NOMO-1 (cell line): Measurements from ENCODE around the gene JPT2.

Source experiments
- DNase-seq, 2 experiments: peaks; one replicate each; lab custom pipeline; 2025; ENCODE audit not compliant: unreplicated experiment in 2 of 2; lab: John Stamatoyannopoulos, UW

JPT2 gene

DNA sequence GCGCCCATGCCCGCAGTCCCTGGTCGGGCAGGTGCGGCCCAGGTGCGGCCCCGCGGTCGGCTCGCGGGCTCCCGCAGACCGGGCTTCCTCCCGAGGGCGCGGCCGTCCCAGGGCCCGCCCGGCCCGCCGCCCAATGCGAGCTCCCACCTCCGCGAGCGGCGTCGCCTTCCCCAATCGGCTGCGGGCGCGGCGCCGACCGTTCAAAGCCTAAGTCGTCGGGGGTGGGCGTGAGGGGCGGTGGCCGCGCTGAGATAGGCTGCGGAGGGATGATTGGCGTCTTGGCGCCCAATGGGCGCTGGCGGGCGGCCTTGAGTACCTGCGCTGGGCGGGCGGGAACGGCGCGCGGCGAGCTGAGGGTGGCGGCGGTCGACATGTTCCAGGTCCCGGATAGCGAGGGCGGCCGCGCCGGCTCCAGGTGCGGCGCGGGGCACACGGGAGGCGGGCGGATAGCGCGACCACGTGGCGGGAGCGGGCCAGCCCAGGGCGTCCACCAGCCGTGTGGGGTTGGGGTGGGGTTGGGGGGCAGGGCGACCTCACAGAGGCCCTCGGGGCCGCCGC lies at the start of gene JPT2:
Gene JPT2, plus strand, starts transcription at position 338 of the 558 bp plus-strand sequence. Its CDS starts 34 bp downstream, at position 372.
- DNase-seq: peak; percentile 94 to 99

DNA sequence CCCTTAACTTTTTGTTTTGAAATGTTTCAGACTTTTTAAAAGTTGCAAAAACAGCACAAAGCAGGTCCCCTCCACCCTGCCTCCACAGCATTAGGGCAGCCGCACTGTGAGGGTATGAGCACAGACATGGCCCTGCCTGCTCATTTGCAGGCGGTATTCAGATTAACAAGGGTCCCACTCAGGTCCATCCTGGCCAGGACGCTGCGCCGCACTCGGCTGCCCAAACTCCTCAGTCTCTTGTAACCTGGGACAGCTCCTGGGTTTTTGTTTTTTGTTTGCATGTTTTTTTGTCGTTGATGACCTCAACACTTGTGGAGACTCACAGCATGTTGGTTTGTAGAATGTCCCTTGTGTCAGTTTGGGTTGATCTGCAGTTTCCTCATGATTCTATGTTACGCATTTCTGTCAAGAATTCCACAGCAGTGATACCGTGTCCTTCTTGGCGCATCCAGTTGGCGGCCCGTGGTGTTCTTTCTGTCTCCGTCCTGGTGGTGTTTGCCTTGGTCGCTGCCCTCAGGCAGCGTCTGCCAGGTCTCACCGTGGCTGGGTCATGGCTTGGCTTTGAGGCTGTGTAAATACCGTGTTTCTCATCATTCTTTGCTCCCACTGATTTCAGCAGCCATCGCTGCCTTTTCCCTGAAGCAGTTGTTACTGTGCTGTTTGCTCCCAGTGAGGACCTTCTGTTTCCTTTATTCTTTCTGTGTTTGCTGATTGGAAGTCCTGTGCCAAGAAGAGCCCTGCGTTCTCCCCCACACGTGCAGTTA lies 47.4 kb upstream of the JPT2 start:
- DNase-seq: no peak

- no peak for DNase-seq
These were observed 46.8 kb upstream of the JPT2 start for GRCh38 chr16:1631230-1631629.

- DNase-seq: no peak
These were observed 46.0 kb upstream of the JPT2 start for GRCh38 chr16:1631931-1632637.

DNA sequence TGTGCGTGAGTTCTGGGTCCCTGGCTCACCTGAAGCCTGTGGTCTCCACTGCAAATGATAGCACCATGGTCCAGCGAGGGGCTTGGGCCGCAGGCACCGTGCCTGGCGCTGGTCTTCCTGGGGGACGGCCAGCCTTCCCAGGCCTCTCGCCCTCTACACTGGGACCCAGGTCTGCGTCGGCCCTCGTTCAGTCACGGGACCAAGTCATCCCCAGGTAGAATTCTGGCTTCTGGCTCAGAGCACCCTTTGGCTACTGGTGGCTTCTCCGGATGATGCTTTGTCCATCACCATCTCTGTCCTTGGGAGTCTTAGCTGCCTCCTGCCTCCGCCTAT lies 45.5 kb upstream of the JPT2 start:
- no peak for DNase-seq

DNA sequence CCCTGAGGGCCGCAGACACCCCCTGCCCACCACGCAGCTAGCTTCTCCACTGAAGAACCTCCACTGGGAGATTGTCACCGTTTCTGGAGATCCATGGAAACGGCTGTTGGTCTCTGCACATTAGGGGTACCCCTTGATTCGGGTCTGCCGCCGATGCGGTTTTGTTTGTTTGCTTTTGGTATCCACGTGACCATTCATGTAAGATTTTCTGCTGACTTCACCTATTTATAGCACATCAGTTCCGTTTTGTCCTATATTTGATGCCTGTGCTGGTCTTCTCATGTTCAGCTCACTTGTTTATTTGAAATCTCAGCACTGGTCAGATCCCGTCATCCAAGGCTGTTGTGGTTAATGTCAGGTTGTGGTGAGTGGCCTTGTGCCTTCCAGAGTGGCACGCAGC lies 44.8 kb upstream of the JPT2 start:
- no peak for DNase-seq

DNA sequence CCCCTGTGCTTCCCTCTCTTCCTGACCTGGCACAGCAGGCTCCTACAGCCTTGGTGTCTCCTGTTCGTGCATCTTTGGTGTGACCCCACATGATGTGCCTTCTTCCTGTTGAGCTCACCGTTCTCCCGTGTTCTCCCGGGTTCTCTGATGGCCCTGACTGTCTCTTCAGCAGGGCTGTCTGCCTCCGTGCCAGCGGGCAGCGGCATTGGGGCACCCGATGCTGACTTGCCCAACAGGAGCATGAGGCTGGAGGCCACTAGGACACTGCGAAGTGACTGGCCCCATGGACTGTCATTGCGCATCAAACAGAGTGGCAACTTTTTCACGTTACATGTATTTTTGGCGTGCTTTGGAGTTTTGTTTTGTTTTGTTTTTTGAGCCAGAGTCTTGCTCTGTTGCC lies 43.5 kb upstream of the JPT2 start:
- no peak for DNase-seq

DNA sequence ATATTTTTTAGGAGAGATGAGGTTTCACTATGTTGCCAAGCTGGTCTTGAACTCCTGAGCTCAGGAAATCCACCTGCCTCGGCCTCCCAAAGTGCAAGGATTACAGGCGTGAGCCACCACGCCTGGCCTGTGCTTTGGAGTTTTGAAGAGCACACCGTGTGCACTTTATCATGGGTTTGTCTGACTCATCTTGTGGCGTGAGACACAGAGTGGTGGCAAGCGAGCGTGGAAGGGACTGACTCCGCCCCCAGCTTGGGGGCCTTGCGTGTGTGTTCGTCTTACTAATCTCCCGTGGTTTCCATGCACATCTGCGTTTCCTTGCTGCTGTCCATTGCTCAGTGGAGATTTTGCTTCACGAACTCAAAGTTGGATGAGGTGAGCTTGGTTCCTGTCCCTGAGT lies 43.0 kb upstream of the JPT2 start:
- no peak for DNase-seq

DNA sequence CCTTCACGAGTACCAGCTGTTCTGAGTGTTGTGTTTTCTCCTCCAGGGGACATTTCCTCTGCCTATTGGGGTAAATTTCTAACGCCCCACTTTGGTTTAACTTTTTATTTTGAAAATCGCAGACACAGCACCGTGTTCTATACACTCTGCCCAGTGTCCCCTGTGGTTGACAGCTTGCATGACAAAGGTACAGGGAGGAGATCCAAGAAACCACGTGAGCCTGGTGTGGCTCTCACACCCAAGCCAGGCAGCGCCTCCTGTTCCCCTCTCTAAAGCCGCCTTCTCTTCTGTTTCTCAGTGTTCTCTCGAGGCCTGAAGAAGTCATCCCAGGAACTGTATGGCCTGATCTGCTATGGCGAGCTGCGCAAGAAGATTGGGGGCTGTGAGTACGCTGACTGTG lies 40.6 kb upstream of the JPT2 start:
- DNase-seq: no peak

GRCh38 chr16:1638757-1639156 lies 39.3 kb upstream of the JPT2 start:
- DNase-seq: no peak

GRCh38 chr16:1639282-1639681 lies 38.8 kb upstream of the JPT2 start:
- DNase-seq: no peak

GRCh38 chr16:1639860-1640259 lies 38.2 kb upstream of the JPT2 start:
- DNase-seq: no peak

DNA sequence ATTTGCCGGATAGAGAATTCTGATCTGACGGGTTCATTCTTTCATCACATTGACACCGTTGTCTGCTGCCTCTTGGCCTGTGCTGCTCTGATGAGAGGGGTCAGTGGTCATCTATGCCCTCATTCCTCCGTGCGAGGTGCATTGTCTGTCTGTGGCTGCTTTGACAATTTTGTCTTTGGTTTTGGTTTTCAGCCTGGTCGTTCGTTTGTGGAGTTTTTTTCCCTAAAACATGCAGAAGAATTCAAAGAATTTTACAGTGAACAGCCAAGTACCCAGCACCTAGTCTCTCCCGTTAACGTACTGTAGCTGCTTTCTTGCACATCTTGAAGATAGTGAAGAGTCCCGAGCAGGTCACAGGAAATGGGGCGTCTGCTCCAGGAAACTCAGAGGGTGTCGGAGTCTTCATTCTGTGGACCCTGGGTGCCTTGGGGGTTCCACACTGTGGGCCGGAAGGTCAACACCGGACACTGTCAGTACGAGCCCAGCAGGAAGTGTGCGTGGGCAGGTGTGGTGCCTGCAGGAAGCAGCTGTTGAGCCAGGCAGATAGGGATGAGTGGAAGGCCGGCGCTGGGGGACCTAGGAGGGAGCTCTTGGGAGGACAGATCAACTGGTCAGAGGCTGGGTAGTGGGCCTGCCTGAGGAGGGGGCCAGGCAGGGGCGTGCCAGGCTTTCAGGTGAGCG lies 37.7 kb upstream of the JPT2 start:
- no peak for DNase-seq

- DNase-seq: no peak
These were observed 36.8 kb upstream of the JPT2 start for GRCh38 chr16:1641261-1641660.

- DNase-seq: no peak
These were observed 35.9 kb upstream of the JPT2 start for GRCh38 chr16:1642148-1642547.

DNA sequence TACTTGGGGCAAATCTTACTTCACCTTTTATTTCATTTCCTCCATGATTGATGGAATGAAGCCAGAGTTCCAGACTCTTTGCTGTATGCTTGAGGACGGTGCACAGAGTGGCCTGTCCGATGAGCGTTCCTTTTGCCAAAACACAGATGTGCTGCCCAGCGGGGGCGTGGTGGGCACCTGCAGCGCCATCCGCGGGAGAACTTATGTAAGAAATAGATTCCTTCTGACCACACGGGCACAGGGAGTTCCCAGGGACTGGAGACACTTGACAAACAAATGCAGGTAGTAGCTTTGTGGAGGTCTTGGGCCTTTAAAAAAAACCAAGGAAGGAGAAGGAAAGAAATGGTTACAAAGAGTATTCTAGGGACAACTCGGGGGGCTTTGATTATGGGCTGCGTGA lies 35.3 kb upstream of the JPT2 start:
- DNase-seq: no peak

DNA sequence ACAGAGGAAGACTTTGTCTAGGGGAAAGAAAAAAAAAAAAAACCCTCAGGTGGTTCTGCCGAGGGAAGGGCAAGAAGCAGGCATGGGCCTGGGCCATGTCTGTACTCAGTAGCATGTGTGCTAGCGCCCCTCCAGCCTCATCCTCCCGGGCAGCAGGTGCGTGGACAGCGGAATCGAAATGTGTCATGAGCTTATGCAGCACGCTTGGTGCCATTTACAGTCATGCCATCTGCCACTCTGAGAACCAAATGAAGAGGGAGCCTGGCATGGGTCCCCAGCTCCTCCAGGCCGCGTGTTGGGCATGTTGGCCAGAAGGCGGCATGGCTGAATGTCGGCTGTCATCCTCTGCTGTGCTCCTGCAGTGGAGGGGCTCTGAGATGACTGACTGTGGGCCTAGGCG lies 34.6 kb upstream of the JPT2 start:
- no peak for DNase-seq

DNA sequence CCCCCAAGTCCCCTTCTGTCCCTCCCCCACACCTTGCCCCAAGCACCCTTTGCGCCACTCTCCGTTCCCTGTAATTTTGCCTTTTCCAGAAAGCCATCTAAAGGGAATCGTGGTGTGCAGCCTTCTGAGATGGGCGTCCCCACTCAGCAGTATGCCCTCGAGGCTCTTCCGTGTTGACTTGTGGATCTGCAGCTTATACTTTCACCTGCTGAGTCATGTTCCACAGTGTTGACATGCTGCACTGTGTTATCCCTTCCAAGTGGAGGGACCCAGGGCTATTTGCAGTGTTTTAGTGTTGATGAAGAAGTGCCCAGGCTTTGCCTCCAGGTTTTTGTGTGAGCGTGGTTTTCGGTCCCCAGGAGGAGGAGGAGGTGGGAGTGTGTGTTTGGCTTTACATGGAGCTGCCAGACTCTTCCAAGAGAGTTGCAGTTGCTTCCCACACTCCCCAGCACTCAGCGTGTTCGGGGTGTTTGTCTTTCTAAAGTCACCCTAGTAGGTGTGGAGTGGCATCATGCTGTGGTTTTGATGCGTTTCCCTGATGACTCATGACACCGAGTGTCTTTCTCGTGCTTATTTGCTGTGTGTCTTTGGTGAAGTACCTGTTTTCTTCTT lies 32.1 kb upstream of the JPT2 start:
- peak; percentile 30 to 31 for DNase-seq

GRCh38 chr16:1647856-1648255 lies 30.2 kb upstream of the JPT2 start:
- DNase-seq: peak; percentile 19 to 66

- DNase-seq: no peak
These were observed 27.9 kb upstream of the JPT2 start for GRCh38 chr16:1650131-1650530.
